ENCODE results near the gene LACTB. TPM values are rescaled to one million over a fixed set of nuclear protein-coding genes. Genes with fewer than 3 reads are reported as not detected.

The LACTB gene
- total and polyA plus RNA-seq, 2 of the 13 experiments (the other 11 are each of a cell fraction or from before 2014, with no cell fraction given), result 14.8 to 23.0 TPM

DNA sequence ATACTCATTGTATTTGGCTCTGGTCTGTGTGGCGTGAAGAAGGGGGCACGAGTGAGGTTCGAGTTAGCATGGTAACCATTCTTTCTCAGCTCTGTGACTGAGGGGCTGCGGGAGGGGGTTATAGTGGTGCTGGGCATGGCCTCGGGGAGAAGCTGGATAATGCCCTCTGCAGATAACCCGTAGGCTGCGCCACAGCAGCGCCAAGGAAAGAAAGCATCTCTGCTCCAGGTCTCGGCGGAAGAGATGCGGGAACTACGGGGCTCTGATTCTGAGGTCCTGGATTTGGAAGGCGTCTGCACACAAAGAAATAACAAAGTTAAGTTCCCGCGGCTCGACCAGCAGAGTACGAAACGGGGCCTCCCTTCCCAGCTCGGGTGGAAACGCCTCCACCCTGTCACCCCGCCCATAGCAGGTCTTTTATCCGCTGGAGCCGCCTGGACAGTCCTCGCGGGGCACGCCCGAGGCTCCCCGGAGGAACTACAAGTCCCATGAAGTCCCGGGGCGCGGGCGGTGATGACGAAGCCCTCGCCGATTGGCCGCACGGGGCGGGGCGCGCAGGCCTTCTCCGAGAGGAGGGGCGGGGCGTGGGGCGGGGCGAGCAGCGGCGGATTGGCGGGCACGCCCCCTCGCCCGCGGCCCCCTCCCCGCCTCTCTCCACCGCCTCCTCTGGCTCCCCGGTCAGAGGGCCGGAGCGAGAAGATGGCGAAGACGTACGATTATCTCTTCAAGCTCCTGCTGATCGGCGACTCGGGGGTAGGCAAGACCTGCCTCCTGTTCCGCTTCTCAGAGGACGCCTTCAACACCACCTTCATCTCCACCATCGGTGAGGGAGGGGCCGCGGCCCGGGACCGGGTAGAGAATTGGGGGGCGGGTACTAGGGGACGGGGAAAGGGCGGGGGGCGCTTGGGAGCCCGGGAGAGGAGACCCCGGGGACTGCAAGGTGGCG lies 67.5 kb downstream of the LACTB start, which contains the start of gene RAB8B (continued):
- TF ChIP-seq, protein P1, sequence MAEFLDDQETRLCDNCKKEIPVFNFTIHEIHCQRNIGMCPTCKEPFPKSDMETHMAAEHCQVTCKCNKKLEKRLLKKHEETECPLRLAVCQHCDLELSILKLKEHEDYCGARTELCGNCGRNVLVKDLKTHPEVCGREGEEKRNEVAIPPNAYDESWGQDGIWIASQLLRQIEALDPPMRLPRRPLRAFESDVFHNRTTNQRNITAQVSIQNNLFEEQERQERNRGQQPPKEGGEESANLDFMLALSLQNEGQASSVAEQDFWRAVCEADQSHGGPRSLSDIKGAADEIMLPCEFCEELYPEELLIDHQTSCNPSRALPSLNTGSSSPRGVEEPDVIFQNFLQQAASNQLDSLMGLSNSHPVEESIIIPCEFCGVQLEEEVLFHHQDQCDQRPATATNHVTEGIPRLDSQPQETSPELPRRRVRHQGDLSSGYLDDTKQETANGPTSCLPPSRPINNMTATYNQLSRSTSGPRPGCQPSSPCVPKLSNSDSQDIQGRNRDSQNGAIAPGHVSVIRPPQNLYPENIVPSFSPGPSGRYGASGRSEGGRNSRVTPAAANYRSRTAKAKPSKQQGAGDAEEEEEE (CRISPR knock-in tag; IDR thresholded peaks at IDR 0.05; ENCODE audit: borderline replicate concordance), result no peak
- TF ChIP-seq, protein P2, sequence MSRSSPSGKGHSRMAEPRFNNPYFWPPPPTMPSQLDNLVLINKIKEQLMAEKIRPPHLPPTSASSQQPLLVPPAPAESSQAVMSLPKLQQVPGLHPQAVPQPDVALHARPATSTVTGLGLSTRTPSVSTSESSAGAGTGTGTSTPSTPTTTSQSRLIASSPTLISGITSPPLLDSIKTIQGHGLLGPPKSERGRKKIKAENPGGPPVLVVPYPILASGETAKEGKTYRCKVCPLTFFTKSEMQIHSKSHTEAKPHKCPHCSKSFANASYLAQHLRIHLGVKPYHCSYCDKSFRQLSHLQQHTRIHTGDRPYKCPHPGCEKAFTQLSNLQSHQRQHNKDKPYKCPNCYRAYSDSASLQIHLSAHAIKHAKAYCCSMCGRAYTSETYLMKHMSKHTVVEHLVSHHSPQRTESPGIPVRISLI (CRISPR knock-in tag; IDR thresholded peaks at IDR 0.05; ENCODE audit: borderline replicate concordance), result no peak
- TF ChIP-seq PHF8 (CRISPR knock-in tag; IDR thresholded peaks at IDR 0.05) (peak; percentile 66), PLRG1 (conservative IDR thresholded peaks at IDR 0.05) (no peak), CCAR2 (optimal IDR thresholded peaks at IDR 0.05; ENCODE audit: low read depth, low read length) (no peak), DNMT3B (CRISPR knock-in tag; conservative IDR thresholded peaks at IDR 0.05) (no peak), ZNF234 (CRISPR knock-in tag; conservative IDR thresholded peaks at IDR 0.05) (no peak), ZNF326 (CRISPR knock-in tag; IDR thresholded peaks at IDR 0.05; ENCODE audit: borderline replicate concordance) (no peak), FOXK1 (CRISPR knock-in tag; IDR thresholded peaks at IDR 0.05; ENCODE audit: borderline replicate concordance, low read depth) (peak; percentile 58; the same call in 1 of the 2 replicates), MTA1 (CRISPR knock-in tag; IDR thresholded peaks at IDR 0.05; ENCODE audit: borderline replicate concordance) (no peak), HNRNPLL (IDR thresholded peaks at IDR 0.05; ENCODE audit: low read depth, low read length, poor library complexity, severe bottlenecking) (peak; percentile 63), ZNF136 (CRISPR knock-in tag; IDR thresholded peaks at IDR 0.05; ENCODE audit: low read depth) (0 out of 2 replicates have a peak, but pooled peaks have one; percentile 38), KAT7 (CRISPR knock-in tag; IDR thresholded peaks at IDR 0.05; ENCODE audit: borderline replicate concordance) (no peak), FOXO1 (CRISPR knock-in tag; IDR thresholded peaks at IDR 0.05) (no peak)
- TF ChIP-seq, protein P3, sequence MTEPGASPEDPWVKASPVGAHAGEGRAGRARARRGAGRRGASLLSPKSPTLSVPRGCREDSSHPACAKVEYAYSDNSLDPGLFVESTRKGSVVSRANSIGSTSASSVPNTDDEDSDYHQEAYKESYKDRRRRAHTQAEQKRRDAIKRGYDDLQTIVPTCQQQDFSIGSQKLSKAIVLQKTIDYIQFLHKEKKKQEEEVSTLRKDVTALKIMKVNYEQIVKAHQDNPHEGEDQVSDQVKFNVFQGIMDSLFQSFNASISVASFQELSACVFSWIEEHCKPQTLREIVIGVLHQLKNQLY (CRISPR knock-in tag; IDR thresholded peaks at IDR 0.05), result no peak
- TF ChIP-seq, protein P4, sequence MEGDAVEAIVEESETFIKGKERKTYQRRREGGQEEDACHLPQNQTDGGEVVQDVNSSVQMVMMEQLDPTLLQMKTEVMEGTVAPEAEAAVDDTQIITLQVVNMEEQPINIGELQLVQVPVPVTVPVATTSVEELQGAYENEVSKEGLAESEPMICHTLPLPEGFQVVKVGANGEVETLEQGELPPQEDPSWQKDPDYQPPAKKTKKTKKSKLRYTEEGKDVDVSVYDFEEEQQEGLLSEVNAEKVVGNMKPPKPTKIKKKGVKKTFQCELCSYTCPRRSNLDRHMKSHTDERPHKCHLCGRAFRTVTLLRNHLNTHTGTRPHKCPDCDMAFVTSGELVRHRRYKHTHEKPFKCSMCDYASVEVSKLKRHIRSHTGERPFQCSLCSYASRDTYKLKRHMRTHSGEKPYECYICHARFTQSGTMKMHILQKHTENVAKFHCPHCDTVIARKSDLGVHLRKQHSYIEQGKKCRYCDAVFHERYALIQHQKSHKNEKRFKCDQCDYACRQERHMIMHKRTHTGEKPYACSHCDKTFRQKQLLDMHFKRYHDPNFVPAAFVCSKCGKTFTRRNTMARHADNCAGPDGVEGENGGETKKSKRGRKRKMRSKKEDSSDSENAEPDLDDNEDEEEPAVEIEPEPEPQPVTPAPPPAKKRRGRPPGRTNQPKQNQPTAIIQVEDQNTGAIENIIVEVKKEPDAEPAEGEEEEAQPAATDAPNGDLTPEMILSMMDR (CRISPR knock-in tag; IDR thresholded peaks at IDR 0.05), result 0 out of 2 replicates have a peak, but pooled peaks have one; percentile 26
- TF ChIP-seq, protein P5, sequence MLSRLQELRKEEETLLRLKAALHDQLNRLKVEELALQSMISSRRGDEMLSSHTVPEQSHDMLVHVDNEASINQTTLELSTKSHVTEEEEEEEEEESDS (CRISPR knock-in tag; IDR thresholded peaks at IDR 0.05; ENCODE audit: borderline replicate concordance), result no peak
- TF ChIP-seq, protein P6, sequence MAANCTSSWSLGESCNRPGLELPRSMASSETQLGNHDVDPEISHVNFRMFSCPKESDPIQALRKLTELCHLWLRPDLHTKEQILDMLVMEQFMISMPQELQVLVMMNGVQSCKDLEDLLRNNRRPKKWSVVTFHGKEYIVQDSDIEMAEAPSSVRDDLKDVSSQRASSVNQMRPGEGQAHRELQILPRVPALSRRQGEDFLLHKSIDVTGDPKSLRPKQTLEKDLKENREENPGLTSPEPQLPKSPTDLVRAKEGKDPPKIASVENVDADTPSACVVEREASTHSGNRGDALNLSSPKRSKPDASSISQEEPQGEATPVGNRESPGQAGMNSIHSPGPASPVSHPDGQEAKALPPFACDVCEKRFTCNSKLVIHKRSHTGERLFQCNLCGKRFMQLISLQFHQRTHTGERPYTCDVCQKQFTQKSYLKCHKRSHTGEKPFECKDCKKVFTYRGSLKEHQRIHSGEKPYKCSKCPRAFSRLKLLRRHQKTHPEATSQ (CRISPR knock-in tag; IDR thresholded peaks at IDR 0.05; ENCODE audit: borderline replicate concordance), result no peak
- TF ChIP-seq, protein P7, sequence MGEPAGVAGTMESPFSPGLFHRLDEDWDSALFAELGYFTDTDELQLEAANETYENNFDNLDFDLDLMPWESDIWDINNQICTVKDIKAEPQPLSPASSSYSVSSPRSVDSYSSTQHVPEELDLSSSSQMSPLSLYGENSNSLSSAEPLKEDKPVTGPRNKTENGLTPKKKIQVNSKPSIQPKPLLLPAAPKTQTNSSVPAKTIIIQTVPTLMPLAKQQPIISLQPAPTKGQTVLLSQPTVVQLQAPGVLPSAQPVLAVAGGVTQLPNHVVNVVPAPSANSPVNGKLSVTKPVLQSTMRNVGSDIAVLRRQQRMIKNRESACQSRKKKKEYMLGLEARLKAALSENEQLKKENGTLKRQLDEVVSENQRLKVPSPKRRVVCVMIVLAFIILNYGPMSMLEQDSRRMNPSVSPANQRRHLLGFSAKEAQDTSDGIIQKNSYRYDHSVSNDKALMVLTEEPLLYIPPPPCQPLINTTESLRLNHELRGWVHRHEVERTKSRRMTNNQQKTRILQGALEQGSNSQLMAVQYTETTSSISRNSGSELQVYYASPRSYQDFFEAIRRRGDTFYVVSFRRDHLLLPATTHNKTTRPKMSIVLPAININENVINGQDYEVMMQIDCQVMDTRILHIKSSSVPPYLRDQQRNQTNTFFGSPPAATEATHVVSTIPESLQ (CRISPR knock-in tag; conservative IDR thresholded peaks at IDR 0.05), result no peak

Data from HepG2 (cell line).